Thoracic aorta (tissue), 2 donors: ENCODE data around the gene PALM2AKAP2. TPM values are rescaled to one million over a fixed set of nuclear protein-coding genes. Genes with fewer than 3 reads are reported as not detected.
A peak's percentile ranks its signal among the peaks of the same experiment; 100 is the strongest.

Source experiments
- ATAC-seq: fragments of 150-250 bp; one replicate; pipeline ENCODE4 v1.8.0; 2017; ENCODE audit warnings: low read depth; ENCODE audit not compliant: insufficient number of reproducible peaks, low FRiP score
- DNase-seq: peaks from one replicate; pipeline ENCODE4 v3.0.0-alpha.2; 2020; ENCODE audit warnings: low spot score
- H3K27ac ChIP-seq, 2 donors: fragments of 200-600 bp; sonication (generic); 1 replicate in 1 of 2; 2 replicates in 1 of 2; pipeline ENCODE4 v1.5.1; 2016; ENCODE audit warnings: mild to moderate bottlenecking in 2 of 2, moderate library complexity in 2 of 2
- H3K27me3 ChIP-seq: fragments of 200-600 bp; sonication (generic); replicated peaks from 2 replicates; pipeline ENCODE4 v1.6.0; 2016; ENCODE audit warnings: mild to moderate bottlenecking; ENCODE audit not compliant: insufficient read depth
- H3K36me3 ChIP-seq: fragments of 200-600 bp; sonication (generic); one replicate; pipeline ENCODE4 v1.5.1; 2016
- H3K4me1 ChIP-seq, 2 donors: fragments of 200-600 bp; sonication (generic); 1 replicate in 1 of 2; 2 replicates in 1 of 2; pipeline versions ENCODE4 v1.5.1 to v1.6.0; 2016; ENCODE audit warnings: low read depth in 2 of 2, mild to moderate bottlenecking in 1 of 2; ENCODE audit not compliant: control insufficient read depth in 1 of 2
- H3K4me3 ChIP-seq: fragments of 200-600 bp; sonication (generic); 2 replicates; pipeline ENCODE4 v1.5.1; 2016; ENCODE audit warnings: mild to moderate bottlenecking
- H3K9me3 ChIP-seq: fragments of 200-600 bp; sonication (generic); 2 replicates; pipeline ENCODE4 v1.5.1; 2016
- CTCF ChIP-seq: fragments of 200-600 bp; sonication (generic); IDR thresholded peaks from one replicate; pipeline ENCODE4 v1.5.1; 2019; ENCODE audit warnings: antibody characterized with exemption
- total RNA-seq, 2 donors: library from RNA; depleted of rRNA; stranded (reverse); fragments of >200 nt; gene quantifications; one replicate each; pipeline versions ENCODE4 v1.1.0 to v1.2.3, GENCODE V29; 2016

PALM2AKAP2 gene
- total RNA-seq, 2 donors from 2014 or later, result 45.9 to 84.2 TPM

GRCh38 chr9:109813829-109814228 lies 33.8 kb downstream of the PALM2AKAP2 start:
- no peaks in the 10 kb centered on the region for H3K27me3 ChIP-seq
- no peak overlapping the region for H3K27ac ChIP-seq
- H3K4me1 ChIP-seq, result peaks cover 16 to 50% of the 10 kb centered on the region in 2 donors
- no peaks in the 10 kb centered on the region for H3K36me3 ChIP-seq
- TF ChIP-seq CTCF, result no peak
- no peaks in the 10 kb centered on the region for H3K9me3 ChIP-seq
- no peak for DNase-seq
- H3K4me3 ChIP-seq, result no peak overlapping the region
- ATAC-seq, result no peak

- H3K9me3 ChIP-seq, result no peaks in the 10 kb centered on the region
- DNase-seq (no peak), ATAC-seq (no peak)
- no peak for TF ChIP-seq CTCF
- H3K27me3 ChIP-seq, result no peaks in the 10 kb centered on the region
- no peaks in the 10 kb centered on the region for H3K36me3 ChIP-seq
- peaks cover 16 to 50% of the 10 kb centered on the region in 2 donors for H3K4me1 ChIP-seq
- H3K27ac ChIP-seq, result peak overlapping the region; percentile 80 to 82
- H3K4me3 ChIP-seq, result no peak overlapping the region
Observed at GRCh38 chr9:109815366-109815947, 35.5 kb downstream of the PALM2AKAP2 start.

- H3K4me3 ChIP-seq, result no peak overlapping the region
- H3K27me3 ChIP-seq, result no peaks in the 10 kb centered on the region
- H3K36me3 ChIP-seq, result no peaks in the 10 kb centered on the region
- DNase-seq (peak; percentile 79), ATAC-seq (peak; percentile 87)
- H3K27ac ChIP-seq, result peak overlapping the region; percentile 80 to 82
- TF ChIP-seq CTCF, result no peak
- H3K9me3 ChIP-seq, result no peaks in the 10 kb centered on the region
- H3K4me1 ChIP-seq, result peaks cover 16 to 50% of the 10 kb centered on the region in 2 donors
Observed at GRCh38 chr9:109816490-109816889, 36.5 kb downstream of the PALM2AKAP2 start.

- no peak for ATAC-seq
Observed at GRCh38 chr9:109817146-109817845, 37.3 kb downstream of the PALM2AKAP2 start.

More at GRCh38 chr9:109817146-109817845, 37.3 kb downstream of the PALM2AKAP2 start:
- Histone ChIP-seq H3K36me3 (no peaks in the 10 kb centered on the region), H3K4me3 (no peak overlapping the region), H3K27me3 (no peaks in the 10 kb centered on the region), H3K9me3 (no peaks in the 10 kb centered on the region), H3K4me1 (peaks cover 16 to 43% of the 10 kb centered on the region in 2 donors), H3K27ac (peak overlapping the region; percentile 80 to 82)
- TF ChIP-seq CTCF, result no peak
- DNase-seq, result no peak
